ENCODE measurements around the gene TLNRD1. TPM values are rescaled to one million over a fixed set of nuclear protein-coding genes. Genes with fewer than 3 reads are reported as not detected.

Gene TLNRD1
- total and polyA plus RNA-seq, 7 experiments from 2014 or later: 2.2 to 33.0 (median 15.9) TPM

- no peak overlapping the region for H3K27ac ChIP-seq (ENCODE audit: low read depth, low read length)
- intact Hi-C loops (cut with micrococcal nuclease): loop anchor here (1.0 kb wide), 3 partner anchors 110 to 270 kb away; no protein-coding TSS in a partner anchor
- H3K4me3 ChIP-seq (ENCODE audit: low read length): no peak overlapping the region
- peaks cover 6 to 13% of the 10 kb centered on the region in 2 donors for H3K4me1 ChIP-seq (ENCODE audit: control insufficient read depth in 2 of 2, insufficient read depth in 2 of 2, low read length in 2 of 2)
- CTCF ChIA-PET: interaction anchor here (0.8 kb wide), 1 partner anchor 113 kb away, joined by 3 read pairs; no protein-coding TSS in a partner anchor
- ATAC-seq (no peak), DNase-seq (no peak)
- H3K36me3 ChIP-seq (ENCODE audit: control insufficient read depth in 2 of 3, insufficient read depth in 3 of 3, low read length in 3 of 3): peaks cover 0 to 4% (median 0%) of the 10 kb centered on the region in 3 experiments
- POLR2A ChIA-PET: no interaction called here
- H3K4me1 Mint-ChIP-seq: peaks cover 22 to 52% (median 45%) of the 10 kb centered on the region in 7 donors
- no peaks in the 10 kb centered on the region for H3K9me3 ChIP-seq (ENCODE audit: control insufficient read depth in 2 of 3, low read length in 3 of 3)
- H3K27ac Mint-ChIP-seq: peak overlapping the region in 3 of 9 donors; percentile 3 to 6 (median 3)
- H3K9me3 Mint-ChIP-seq: peaks cover 0 to 6% (median 3%) of the 10 kb centered on the region in 11 donors
- no peaks in the 10 kb centered on the region for H3K27me3 ChIP-seq (ENCODE audit: control insufficient read depth in 2 of 2, insufficient read depth in 2 of 2, low read length in 2 of 2)
- peaks cover 0 to 15% (median 0%) of the 10 kb centered on the region in 5 donors for H3K36me3 Mint-ChIP-seq
- H3K27me3 Mint-ChIP-seq: no peaks in the 10 kb centered on the region
- peak overlapping the region in 1 of 10 donors; percentile 1 for H3K4me3 Mint-ChIP-seq
Measured at GRCh38 chr15:80996247-80996646, 4.5 kb upstream of the TLNRD1 start.

- no peak overlapping the region for H3K27ac ChIP-seq (ENCODE audit: low read depth, low read length)
- Mint-ChIP-seq H3K27me3 (no peaks in the 10 kb centered on the region), H3K4me3 (no peak overlapping the region), H3K36me3 (peaks cover 0 to 16% (median 0%) of the 10 kb centered on the region in 5 donors), H3K27ac (peak overlapping the region in 7 of 9 donors; percentile 28 to 81 (median 58)), H3K9me3 (peaks cover 0 to 6% (median 3%) of the 10 kb centered on the region in 11 donors), H3K4me1 (peaks cover 9 to 40% (median 35%) of the 10 kb centered on the region in 7 donors)
- H3K4me1 ChIP-seq (ENCODE audit: control insufficient read depth in 2 of 2, insufficient read depth in 2 of 2, low read length in 2 of 2): peaks cover 6 to 8% of the 10 kb centered on the region in 2 donors
- POLR2A ChIA-PET: interaction anchor here (1.2 kb wide), 1 partner anchor 302 kb away, joined by 4 read pairs; no protein-coding TSS in a partner anchor
- ATAC-seq: no peak
- CTCF ChIA-PET: interaction anchor here (0.6 to 1.4 kb wide), 3 partner anchors 86 to 271 kb away, joined by 3 to 4 read pairs (median 3); no protein-coding TSS in a partner anchor
- no peak for DNase-seq
- H3K4me3 ChIP-seq (ENCODE audit: low read length): no peak overlapping the region
- intact Hi-C loops (cut with micrococcal nuclease): no loop called here
- H3K27me3 ChIP-seq (ENCODE audit: control insufficient read depth in 2 of 2, insufficient read depth in 2 of 2, low read length in 2 of 2): no peaks in the 10 kb centered on the region
- H3K36me3 ChIP-seq (ENCODE audit: control insufficient read depth in 2 of 3, insufficient read depth in 3 of 3, low read length in 3 of 3): peaks cover 0 to 5% (median 0%) of the 10 kb centered on the region in 3 experiments
- no peaks in the 10 kb centered on the region for H3K9me3 ChIP-seq (ENCODE audit: control insufficient read depth in 2 of 3, low read length in 3 of 3)
Measured at GRCh38 chr15:80997692-80998091, 3.0 kb upstream of the TLNRD1 start.

- H3K4me1 ChIP-seq (ENCODE audit: control insufficient read depth in 2 of 2, insufficient read depth in 2 of 2, low read length in 2 of 2): peaks cover 12% of the 10 kb centered on the region in 2 donors
- H3K9me3 ChIP-seq (ENCODE audit: control insufficient read depth in 2 of 3, low read length in 3 of 3): no peaks in the 10 kb centered on the region
- no peak for ATAC-seq
- H3K27me3 ChIP-seq (ENCODE audit: control insufficient read depth in 2 of 2, insufficient read depth in 2 of 2, low read length in 2 of 2): no peaks in the 10 kb centered on the region
- intact Hi-C loops (cut with micrococcal nuclease): no loop called here
- H3K36me3 ChIP-seq (ENCODE audit: control insufficient read depth in 2 of 3, insufficient read depth in 3 of 3, low read length in 3 of 3): peaks cover 0 to 10% (median 0%) of the 10 kb centered on the region in 3 experiments
- peak in 3 of 9 donors; percentile 19 to 21 (median 20) for DNase-seq
- Mint-ChIP-seq H3K27me3 (no peaks in the 10 kb centered on the region), H3K9me3 (peaks cover 0 to 6% (median 3%) of the 10 kb centered on the region in 11 donors), H3K36me3 (peaks cover 0 to 18% (median under 1%) of the 10 kb centered on the region in 5 donors), H3K4me3 (peak overlapping the region in 8 of 10 donors; percentile 18 to 61 (median 38)), H3K27ac (peak overlapping the region; percentile 15 to 98 (median 75)), H3K4me1 (peaks cover 8 to 43% (median 38%) of the 10 kb centered on the region in 7 donors)
- H3K27ac ChIP-seq (ENCODE audit: low read depth, low read length): peak overlapping the region; percentile 42
- ChIA-PET CTCF (interaction anchor here (0.7 to 1.4 kb wide), 2 partner anchors 86 to 268 kb away, joined by 3 to 4 read pairs; no protein-coding TSS in a partner anchor), POLR2A (interaction anchor here (1.2 kb wide), 2 partner anchors 9 to 301 kb away, joined by 3 to 4 read pairs; partner anchors contain the start of gene MESD)
- H3K4me3 ChIP-seq (ENCODE audit: low read length): no peak overlapping the region
Measured at GRCh38 chr15:80998251-80998650, 2.5 kb upstream of the TLNRD1 start.

- no peaks in the 10 kb centered on the region for H3K9me3 ChIP-seq (ENCODE audit: control insufficient read depth in 2 of 3, low read length in 3 of 3)
- ChIA-PET CTCF (interaction anchor here (1.7 kb wide), 1 partner anchor 8 kb away, joined by 5 read pairs; no protein-coding TSS in a partner anchor), POLR2A (interaction anchor here (0.6 to 5.2 kb wide), 6 partner anchors 10 to 957 kb away, joined by 3 to 87 read pairs (median 8); partner anchors contain the start of gene MESD)
- intact Hi-C loops (cut with micrococcal nuclease): loop anchor here (1.0 to 10.0 kb wide), 13 partner anchors 10 to 1545 kb away; partner anchors contain the start of genes MESD (in 2 of the 2), MEX3B (in 2 of the 2), ABHD17C (in 1 of the 2) and RPS17 (in 1 of the 2)
- peak overlapping the region; percentile 83 for H3K4me3 ChIP-seq (ENCODE audit: low read length)
- H3K36me3 Mint-ChIP-seq: peaks cover 0 to 31% (median 6%) of the 10 kb centered on the region in 5 donors
- H3K4me1 ChIP-seq (ENCODE audit: control insufficient read depth in 2 of 2, insufficient read depth in 2 of 2, low read length in 2 of 2): peaks cover 19 to 26% of the 10 kb centered on the region in 2 donors
- peak overlapping the region; percentile 94 to 98 (median 97) for H3K27ac Mint-ChIP-seq
- ATAC-seq: no peak
- peak overlapping the region; percentile 91 for H3K27ac ChIP-seq (ENCODE audit: low read depth, low read length)
- no peaks in the 10 kb centered on the region for H3K27me3 ChIP-seq (ENCODE audit: control insufficient read depth in 2 of 2, insufficient read depth in 2 of 2, low read length in 2 of 2)
- H3K4me3 Mint-ChIP-seq: peak overlapping the region; percentile 91 to 99 (median 96)
- peak in 8 of 9 donors; percentile 38 to 62 (median 50) for DNase-seq
- H3K36me3 ChIP-seq (ENCODE audit: control insufficient read depth in 2 of 3, insufficient read depth in 3 of 3, low read length in 3 of 3): peaks cover 0 to 13% (median 0%) of the 10 kb centered on the region in 3 experiments
- H3K4me1 Mint-ChIP-seq: peaks cover 20 to 57% (median 52%) of the 10 kb centered on the region in 7 donors
- peaks cover 0 to 6% (median 3%) of the 10 kb centered on the region in 11 donors for H3K9me3 Mint-ChIP-seq
- H3K27me3 Mint-ChIP-seq: no peaks in the 10 kb centered on the region
Measured at GRCh38 chr15:80999623-81000036, 1.1 kb upstream of the TLNRD1 start.

GRCh38 chr15:81000144-81000623 is 539 bp upstream of the TLNRD1 start:
- Mint-ChIP-seq H3K36me3 (peaks cover 0 to 32% (median 6%) of the 10 kb centered on the region in 5 donors), H3K9me3 (peaks cover 0 to 6% (median 3%) of the 10 kb centered on the region in 11 donors), H3K27me3 (no peaks in the 10 kb centered on the region), H3K4me1 (peaks cover 24 to 63% (median 56%) of the 10 kb centered on the region in 7 donors), H3K4me3 (peak overlapping the region; percentile 91 to 99 (median 96)), H3K27ac (peak overlapping the region; percentile 94 to 98 (median 97))
- peaks cover 21 to 31% of the 10 kb centered on the region in 2 donors for H3K4me1 ChIP-seq (ENCODE audit: control insufficient read depth in 2 of 2, insufficient read depth in 2 of 2, low read length in 2 of 2)
- H3K27ac ChIP-seq (ENCODE audit: low read depth, low read length): peak overlapping the region; percentile 91
- H3K4me3 ChIP-seq (ENCODE audit: low read length): peak overlapping the region; percentile 83
- H3K27me3 ChIP-seq (ENCODE audit: control insufficient read depth in 2 of 2, insufficient read depth in 2 of 2, low read length in 2 of 2): no peaks in the 10 kb centered on the region
- ChIA-PET POLR2A (interaction anchor here (0.6 to 5.2 kb wide), 7 partner anchors 9 to 958 kb away, joined by 3 to 87 read pairs (median 6); partner anchors contain the start of gene MESD), CTCF (interaction anchor here (1.7 kb wide), 1 partner anchor 9 kb away, joined by 5 read pairs; no protein-coding TSS in a partner anchor)
- H3K36me3 ChIP-seq (ENCODE audit: control insufficient read depth in 2 of 3, insufficient read depth in 3 of 3, low read length in 3 of 3): peaks cover 0 to 13% (median 0%) of the 10 kb centered on the region in 3 experiments
- peak in 3 of 9 donors; percentile 22 to 30 (median 25) for DNase-seq
- no peak for ATAC-seq
- intact Hi-C loops (cut with micrococcal nuclease): loop anchor here (1.0 to 10.0 kb wide), 13 partner anchors 11 to 1545 kb away; partner anchors contain the start of genes MESD (in 2 of the 2), MEX3B (in 2 of the 2), ABHD17C (in 1 of the 2) and RPS17 (in 1 of the 2)
- H3K9me3 ChIP-seq (ENCODE audit: control insufficient read depth in 2 of 3, low read length in 3 of 3): no peaks in the 10 kb centered on the region

Measured in naive thymus-derived CD4-positive, alpha-beta T cell (primary cell).